Activated effector memory CD4-positive, alpha-beta T cell treated with Interleukin-2 at 50 U/mL for 16 hours (primary cell): ENCODE data around the gene MAP3K13.
"Not testable (repeated sequence)": the region's sequence is repeated elsewhere in the genome, so short reads cannot be mapped to it uniquely, and the experiment has no call there.

Experiments
- DNase-seq: peaks from one replicate; pipeline ENCODE4 v3.0.0-alpha.2; 2020

MAP3K13 gene

GRCh38 chr3:185341616-185342458 is 21.1 kb upstream of the MAP3K13 start:
- no peak for DNase-seq

- DNase-seq = no peak
Observed at GRCh38 chr3:185342459-185343174, 20.3 kb upstream of the MAP3K13 start.

GRCh38 chr3:185347399-185347798 is 15.5 kb upstream of the MAP3K13 start:
- DNase-seq = no peak

GRCh38 chr3:185350841-185351240 is 12.1 kb upstream of the MAP3K13 start:
- no peak for DNase-seq

GRCh38 chr3:185351396-185351795 is 11.5 kb upstream of the MAP3K13 start:
- DNase-seq = no peak

- DNase-seq = no peak
Observed at GRCh38 chr3:185353225-185353624, 9.7 kb upstream of the MAP3K13 start.

- DNase-seq = peak; percentile 25
Observed at GRCh38 chr3:185353823-185354614, 8.9 kb upstream of the MAP3K13 start.

- no peak for DNase-seq
Observed at GRCh38 chr3:185356499-185356898, 6.4 kb upstream of the MAP3K13 start.

GRCh38 chr3:185361920-185362319 is 1.0 kb upstream of the MAP3K13 start:
- DNase-seq = no peak

GRCh38 chr3:185363662-185364203 is 797 bp downstream of the MAP3K13 start:
- no peak for DNase-seq

GRCh38 chr3:185365291-185366073 is 2.5 kb downstream of the MAP3K13 start:
- DNase-seq = no peak

GRCh38 chr3:185366074-185366335 is 3.1 kb downstream of the MAP3K13 start:
- DNase-seq = no peak

GRCh38 chr3:185366913-185367312 is 4.0 kb downstream of the MAP3K13 start:
- DNase-seq = no peak

- not testable (repeated sequence) for DNase-seq
Observed at GRCh38 chr3:185370349-185370748, 7.4 kb downstream of the MAP3K13 start.

GRCh38 chr3:185371306-185372074 is 8.6 kb downstream of the MAP3K13 start:
- DNase-seq = no peak

- no peak for DNase-seq
Observed at GRCh38 chr3:185381320-185382058, 18.6 kb downstream of the MAP3K13 start.

- DNase-seq = no peak
Observed at GRCh38 chr3:185382154-185382553, 19.2 kb downstream of the MAP3K13 start.

- not testable (repeated sequence) for DNase-seq
Observed at GRCh38 chr3:185386515-185386914, 23.6 kb downstream of the MAP3K13 start.

- DNase-seq = no peak
Observed at GRCh38 chr3:185387646-185388045, 24.7 kb downstream of the MAP3K13 start.

- DNase-seq = no peak
Observed at GRCh38 chr3:185393055-185393454, 30.1 kb downstream of the MAP3K13 start.

GRCh38 chr3:185397676-185398075 is 34.7 kb downstream of the MAP3K13 start:
- DNase-seq = no peak
